ENCODE data around the gene ZMIZ2. TPM values are rescaled to one million over a fixed set of nuclear protein-coding genes. Genes with fewer than 3 reads are reported as not detected.
"Not testable (repeated sequence)": the region's sequence is repeated elsewhere in the genome, so short reads cannot be mapped to it uniquely, and the experiment has no call there.

The ZMIZ2 gene
- total RNA-seq, 2 donors from 2014 or later = 61.8 to 112 TPM

GRCh38 chr7:44797329-44798258, 48.9 kb downstream of the ZMIZ2 start:
- Histone ChIP-seq H3K36me3 (peaks cover 10% of the 10 kb centered on the region), H3K27me3 (no peaks in the 10 kb centered on the region), H3K4me1 (peaks cover 13% of the 10 kb centered on the region), H3K9me3 (no peaks in the 10 kb centered on the region), H3K9ac (ENCODE audit: low read depth in 2 of 2, low read length in 2 of 2) (peak overlapping the region; percentile 91 to 95), H3K27ac (peak overlapping the region; percentile 99), H3K4me3 (peak overlapping the region; percentile 66)
- intact Hi-C loops (cut with DNase I) = loop anchor here (5.0 kb wide), 2 partner anchors 50 to 215 kb away; partner anchors contain the start of genes H2AZ2 and TMED4
- TF ChIP-seq, protein P1, sequence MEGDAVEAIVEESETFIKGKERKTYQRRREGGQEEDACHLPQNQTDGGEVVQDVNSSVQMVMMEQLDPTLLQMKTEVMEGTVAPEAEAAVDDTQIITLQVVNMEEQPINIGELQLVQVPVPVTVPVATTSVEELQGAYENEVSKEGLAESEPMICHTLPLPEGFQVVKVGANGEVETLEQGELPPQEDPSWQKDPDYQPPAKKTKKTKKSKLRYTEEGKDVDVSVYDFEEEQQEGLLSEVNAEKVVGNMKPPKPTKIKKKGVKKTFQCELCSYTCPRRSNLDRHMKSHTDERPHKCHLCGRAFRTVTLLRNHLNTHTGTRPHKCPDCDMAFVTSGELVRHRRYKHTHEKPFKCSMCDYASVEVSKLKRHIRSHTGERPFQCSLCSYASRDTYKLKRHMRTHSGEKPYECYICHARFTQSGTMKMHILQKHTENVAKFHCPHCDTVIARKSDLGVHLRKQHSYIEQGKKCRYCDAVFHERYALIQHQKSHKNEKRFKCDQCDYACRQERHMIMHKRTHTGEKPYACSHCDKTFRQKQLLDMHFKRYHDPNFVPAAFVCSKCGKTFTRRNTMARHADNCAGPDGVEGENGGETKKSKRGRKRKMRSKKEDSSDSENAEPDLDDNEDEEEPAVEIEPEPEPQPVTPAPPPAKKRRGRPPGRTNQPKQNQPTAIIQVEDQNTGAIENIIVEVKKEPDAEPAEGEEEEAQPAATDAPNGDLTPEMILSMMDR (IDR thresholded peaks at IDR 0.05) = peak; percentile 45
- DNase-seq = peak; percentile 93

GRCh38 chr7:44798649-44799305, 50.1 kb downstream of the ZMIZ2 start:
- Histone ChIP-seq H3K4me3 (peak overlapping the region; percentile 66), H3K36me3 (peaks cover 10% of the 10 kb centered on the region), H3K9ac (ENCODE audit: low read depth in 2 of 2, low read length in 2 of 2) (peak overlapping the region in 1 of 2 donors; percentile 54), H3K27ac (peak overlapping the region; percentile 99), H3K27me3 (no peaks in the 10 kb centered on the region), H3K9me3 (no peaks in the 10 kb centered on the region), H3K4me1 (peaks cover 13% of the 10 kb centered on the region)
- TF ChIP-seq, protein P1 (IDR thresholded peaks at IDR 0.05) = no peak
- intact Hi-C loops (cut with DNase I) = loop anchor here (5.0 kb wide), 2 partner anchors 49 to 216 kb away; partner anchors contain the start of genes H2AZ2 and TMED4
- DNase-seq = no peak

DNA sequence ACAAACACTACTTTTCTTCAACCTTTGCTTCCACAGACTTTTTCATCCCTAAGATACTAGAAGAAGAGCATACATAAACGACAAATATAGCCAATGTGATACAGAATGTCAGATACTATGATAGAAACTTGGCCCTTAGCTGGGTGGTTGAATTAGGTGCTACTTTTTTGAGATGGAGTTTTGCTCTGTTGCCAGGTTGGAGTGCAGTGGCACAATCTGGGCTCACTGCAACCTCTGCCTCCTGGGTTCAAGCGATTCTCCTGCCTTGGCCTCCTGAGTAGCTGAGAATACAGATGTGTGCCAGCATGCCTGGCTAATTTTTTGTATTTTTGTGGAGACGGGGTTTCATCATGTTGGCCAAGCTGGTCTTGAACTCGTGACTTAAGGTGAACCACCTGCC, 51.3 kb downstream of the ZMIZ2 start:
- H3K4me3 ChIP-seq = no peak overlapping the region
- H3K9me3 ChIP-seq = no peaks in the 10 kb centered on the region
- peaks cover 13% of the 10 kb centered on the region for H3K4me1 ChIP-seq
- no peak overlapping the region for H3K27ac ChIP-seq
- no peaks in the 10 kb centered on the region for H3K27me3 ChIP-seq
- intact Hi-C loops (cut with DNase I) = loop anchor here (5.0 kb wide), 2 partner anchors 47 to 218 kb away; partner anchors contain the start of genes H2AZ2 and TMED4
- TF ChIP-seq, protein P1 (IDR thresholded peaks at IDR 0.05) = no peak
- peaks cover 13% of the 10 kb centered on the region for H3K36me3 ChIP-seq
- no peak overlapping the region for H3K9ac ChIP-seq (ENCODE audit: low read depth in 2 of 2, low read length in 2 of 2)
- DNase-seq = no peak

DNA sequence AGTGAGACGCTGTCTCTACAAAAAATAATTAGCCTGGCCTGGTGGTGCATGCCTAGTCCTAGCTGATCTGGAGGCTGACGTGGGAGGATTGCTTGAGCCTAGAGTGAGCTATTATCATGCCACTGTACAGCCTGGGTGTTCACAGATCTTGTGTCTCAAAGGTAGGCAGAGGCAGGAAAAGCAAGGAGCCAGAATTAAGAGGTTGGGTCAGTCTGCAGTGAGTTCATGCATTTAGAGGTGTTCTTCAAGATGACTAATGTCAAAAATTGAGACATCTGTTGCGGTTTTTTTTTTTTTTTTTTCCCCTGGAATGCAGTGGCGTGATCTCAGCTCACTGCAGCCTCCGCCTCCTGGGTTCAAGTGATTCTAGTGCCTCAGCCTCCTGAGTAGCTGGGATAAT, 53.2 kb downstream of the ZMIZ2 start:
- no peak overlapping the region for H3K9ac ChIP-seq (ENCODE audit: low read depth in 2 of 2, low read length in 2 of 2)
- peaks cover 13% of the 10 kb centered on the region for H3K36me3 ChIP-seq
- H3K27ac ChIP-seq = no peak overlapping the region
- TF ChIP-seq, protein P1 (IDR thresholded peaks at IDR 0.05) = no peak
- H3K4me3 ChIP-seq = no peak overlapping the region
- no peaks in the 10 kb centered on the region for H3K27me3 ChIP-seq
- H3K4me1 ChIP-seq = peaks cover 13% of the 10 kb centered on the region
- no peak for DNase-seq
- no peaks in the 10 kb centered on the region for H3K9me3 ChIP-seq
- intact Hi-C loops (cut with DNase I) = no loop called here

DNA sequence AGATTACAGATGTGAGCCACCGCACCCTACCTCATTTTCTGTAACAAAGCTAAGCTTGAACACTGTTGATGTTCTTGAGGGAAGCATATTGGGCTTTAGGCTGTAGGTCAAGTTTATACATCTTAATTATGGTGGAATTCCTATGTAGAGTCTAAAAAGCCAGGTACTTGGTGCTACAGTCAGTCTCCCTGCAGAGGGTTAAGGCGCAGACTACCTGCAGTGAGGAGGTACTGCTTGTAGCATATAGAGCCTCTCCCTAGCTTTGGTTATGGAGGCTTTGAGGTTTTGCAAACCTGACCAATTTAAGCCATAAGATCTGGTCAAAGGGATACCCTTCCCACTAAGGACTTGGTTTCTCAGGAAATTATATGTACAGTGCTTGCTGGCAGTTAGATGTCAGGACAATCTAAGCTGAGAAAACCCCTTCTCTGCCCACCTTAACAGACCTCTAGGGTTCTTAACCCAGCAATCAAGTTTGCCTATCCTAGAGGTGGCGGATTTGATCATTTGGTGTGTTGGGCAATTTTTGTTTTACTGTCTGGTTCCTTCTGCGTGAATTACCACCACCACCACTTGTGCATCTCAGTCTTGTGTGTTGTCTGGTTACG, 53.9 kb downstream of the ZMIZ2 start:
- no peak for DNase-seq
- H3K4me1 ChIP-seq = peaks cover 13% of the 10 kb centered on the region
- no peak overlapping the region for H3K9ac ChIP-seq (ENCODE audit: low read depth in 2 of 2, low read length in 2 of 2)
- intact Hi-C loops (cut with DNase I) = no loop called here
- H3K27me3 ChIP-seq = no peaks in the 10 kb centered on the region
- TF ChIP-seq, protein P1 (IDR thresholded peaks at IDR 0.05) = no peak
- H3K27ac ChIP-seq = no peak overlapping the region
- no peak overlapping the region for H3K4me3 ChIP-seq
- H3K36me3 ChIP-seq = peaks cover 13% of the 10 kb centered on the region
- no peaks in the 10 kb centered on the region for H3K9me3 ChIP-seq

DNA sequence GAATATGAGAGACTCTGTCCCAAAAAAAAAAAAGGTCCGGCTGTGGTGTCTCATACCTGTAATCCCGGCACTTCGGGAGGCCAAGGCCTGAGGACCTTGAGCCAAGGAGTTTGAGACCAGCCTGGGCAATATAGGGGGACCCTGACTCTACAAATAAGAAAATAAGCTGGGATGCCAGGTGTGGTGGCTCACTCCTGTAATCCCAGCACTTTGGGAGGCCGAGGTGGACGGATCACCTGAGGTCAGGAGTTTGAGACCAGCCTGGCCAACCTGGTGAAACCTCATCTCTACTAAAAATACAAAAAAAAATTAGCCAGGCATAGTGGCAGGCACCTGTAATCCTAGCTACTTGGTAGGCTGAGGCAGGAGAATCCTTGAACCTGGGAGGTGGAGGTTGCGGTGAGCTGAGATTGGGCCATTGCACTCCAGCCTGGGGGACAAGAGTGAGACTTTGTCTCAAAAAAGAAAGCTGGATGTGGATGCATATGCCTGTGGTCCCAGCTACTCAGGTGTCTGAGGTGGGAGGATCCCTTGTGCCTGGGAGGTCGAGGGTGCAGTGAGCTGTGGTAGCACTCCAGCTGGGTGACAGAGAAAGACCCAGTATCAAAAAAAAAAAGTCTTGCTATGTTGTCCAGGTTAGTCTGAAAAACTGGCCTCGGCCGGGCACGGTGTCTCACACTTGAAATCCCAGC, 55.3 kb downstream of the ZMIZ2 start:
- H3K4me1 ChIP-seq; H3K9ac ChIP-seq (ENCODE audit: low read depth in 2 of 2, low read length in 2 of 2); intact Hi-C loops (cut with DNase I); H3K9me3 ChIP-seq; H3K27me3 ChIP-seq; H3K4me3 ChIP-seq; H3K27ac ChIP-seq; DNase-seq: not testable (repeated sequence)
- H3K36me3 ChIP-seq = peaks cover 13% of the 10 kb centered on the region
